IPS-15b (cell line): ENCODE data around the gene PAX6.

Experiments
- H3K27me3 ChIP-seq: one replicate; pipeline ENCODE4 v1.6.1; 2013; ENCODE audit warnings: low read length; ENCODE audit not compliant: control insufficient read depth, insufficient read depth
- H3K36me3 ChIP-seq: one replicate; pipeline ENCODE4 v1.6.1; 2013; ENCODE audit warnings: low read length; ENCODE audit not compliant: control insufficient read depth, insufficient read depth
- H3K4me1 ChIP-seq: one replicate; pipeline ENCODE4 v1.6.1; 2013; ENCODE audit warnings: mild to moderate bottlenecking, low read length; ENCODE audit not compliant: control insufficient read depth, insufficient read depth
- H3K4me3 ChIP-seq: one replicate; pipeline ENCODE4 v1.5.1; 2013; ENCODE audit warnings: low read depth, low read length
- H3K9ac ChIP-seq: one replicate; pipeline ENCODE4 v1.6.1; 2013; ENCODE audit warnings: low read depth, mild to moderate bottlenecking, low read length
- H3K9me3 ChIP-seq: one replicate; pipeline ENCODE4 v1.6.1; 2013; ENCODE audit warnings: mild to moderate bottlenecking, low read length; ENCODE audit not compliant: control insufficient read depth, insufficient read depth

The PAX6 gene

GRCh38 chr11:31798554-31799434 is 12.3 kb downstream of the PAX6 start:
- Histone ChIP-seq H3K36me3 (no peaks in the 10 kb centered on the region), H3K4me3 (peak overlapping the region; percentile 67), H3K4me1 (peaks cover 5% of the 10 kb centered on the region), H3K9me3 (no peaks in the 10 kb centered on the region), H3K27me3 (peaks cover 98% of the 10 kb centered on the region), H3K9ac (no peak overlapping the region)

- no peak overlapping the region for H3K9ac ChIP-seq
- peaks cover 98% of the 10 kb centered on the region for H3K27me3 ChIP-seq
- H3K9me3 ChIP-seq: no peaks in the 10 kb centered on the region
- no peaks in the 10 kb centered on the region for H3K36me3 ChIP-seq
- peaks cover 5% of the 10 kb centered on the region for H3K4me1 ChIP-seq
- H3K4me3 ChIP-seq: peak overlapping the region; percentile 67
Observed at GRCh38 chr11:31798057-31798553, 13.0 kb downstream of the PAX6 start.

GRCh38 chr11:31797190-31798056 is 13.7 kb downstream of the PAX6 start:
- Histone ChIP-seq H3K9me3 (no peaks in the 10 kb centered on the region), H3K4me1 (peaks cover 5% of the 10 kb centered on the region), H3K27me3 (peaks cover 97% of the 10 kb centered on the region), H3K4me3 (peak overlapping the region; percentile 67), H3K9ac (no peak overlapping the region), H3K36me3 (no peaks in the 10 kb centered on the region)

- Histone ChIP-seq H3K36me3 (no peaks in the 10 kb centered on the region), H3K9me3 (no peaks in the 10 kb centered on the region), H3K9ac (no peak overlapping the region), H3K4me1 (peaks cover 5% of the 10 kb centered on the region), H3K4me3 (peak overlapping the region; percentile 67), H3K27me3 (peaks cover 89% of the 10 kb centered on the region)
Observed at GRCh38 chr11:31796499-31797189, 14.5 kb downstream of the PAX6 start.

GRCh38 chr11:31795706-31796498 is 15.2 kb downstream of the PAX6 start:
- Histone ChIP-seq H3K9ac (no peak overlapping the region), H3K4me1 (peaks cover 5% of the 10 kb centered on the region), H3K4me3 (peak overlapping the region; percentile 18), H3K9me3 (no peaks in the 10 kb centered on the region), H3K27me3 (peaks cover 82% of the 10 kb centered on the region), H3K36me3 (no peaks in the 10 kb centered on the region)

- Histone ChIP-seq H3K27me3 (peaks cover 68% of the 10 kb centered on the region), H3K4me3 (no peak overlapping the region), H3K9ac (no peak overlapping the region), H3K9me3 (no peaks in the 10 kb centered on the region), H3K36me3 (no peaks in the 10 kb centered on the region), H3K4me1 (peaks cover 9% of the 10 kb centered on the region)
Observed at GRCh38 chr11:31794548-31794947, 16.6 kb downstream of the PAX6 start.

GRCh38 chr11:31793264-31793663 is 17.9 kb downstream of the PAX6 start:
- H3K4me1 ChIP-seq: peaks cover 9% of the 10 kb centered on the region
- H3K9me3 ChIP-seq: no peaks in the 10 kb centered on the region
- peaks cover 56% of the 10 kb centered on the region for H3K27me3 ChIP-seq

GRCh38 chr11:31792456-31792855 is 18.7 kb downstream of the PAX6 start:
- Histone ChIP-seq H3K9ac (no peak overlapping the region), H3K27me3 (peaks cover 48% of the 10 kb centered on the region), H3K36me3 (no peaks in the 10 kb centered on the region), H3K9me3 (no peaks in the 10 kb centered on the region), H3K4me1 (peaks cover 9% of the 10 kb centered on the region), H3K4me3 (no peak overlapping the region)

More at GRCh38 chr11:31793264-31793663, 17.9 kb downstream of the PAX6 start:
- H3K36me3 ChIP-seq: no peaks in the 10 kb centered on the region
- H3K4me3 ChIP-seq: no peak overlapping the region
- no peak overlapping the region for H3K9ac ChIP-seq

- peaks cover 7% of the 10 kb centered on the region for H3K4me1 ChIP-seq
- H3K4me3 ChIP-seq: no peak overlapping the region
- no peaks in the 10 kb centered on the region for H3K36me3 ChIP-seq
- H3K9ac ChIP-seq: no peak overlapping the region
- no peaks in the 10 kb centered on the region for H3K9me3 ChIP-seq
- peaks cover 43% of the 10 kb centered on the region for H3K27me3 ChIP-seq
Observed at GRCh38 chr11:31792036-31792435, 19.1 kb downstream of the PAX6 start.

- H3K9ac ChIP-seq: no peak overlapping the region
- H3K4me3 ChIP-seq: no peak overlapping the region
- H3K27me3 ChIP-seq: peaks cover 30% of the 10 kb centered on the region
- H3K4me1 ChIP-seq: peaks cover 4% of the 10 kb centered on the region
- H3K9me3 ChIP-seq: no peaks in the 10 kb centered on the region
- no peaks in the 10 kb centered on the region for H3K36me3 ChIP-seq
Observed at GRCh38 chr11:31790649-31791048, 20.5 kb downstream of the PAX6 start.

GRCh38 chr11:31788085-31788484 is 23.0 kb downstream of the PAX6 start:
- peaks cover 4% of the 10 kb centered on the region for H3K4me1 ChIP-seq
- H3K36me3 ChIP-seq: no peaks in the 10 kb centered on the region
- peaks cover 6% of the 10 kb centered on the region for H3K27me3 ChIP-seq
- no peaks in the 10 kb centered on the region for H3K9me3 ChIP-seq
- no peak overlapping the region for H3K9ac ChIP-seq
- H3K4me3 ChIP-seq: no peak overlapping the region
